ENCODE data around the gene RACK1.

- TF ChIP-seq CTCF (IDR thresholded peaks at IDR 0.05) = no peak
- no peak for TF ChIP-seq POLR2A (IDR thresholded peaks at IDR 0.05)
Measured at GRCh38 chr5:181271081-181271480, 27.4 kb upstream of the RACK1 start.
